Kidney epithelial cell (primary cell): Measurements from ENCODE around the gene PLCB1. TPM values are rescaled to one million over a fixed set of nuclear protein-coding genes. Genes with fewer than 3 reads are reported as not detected.

Source experiments
- DNase-seq: peaks from one replicate; pipeline ENCODE4 v3.0.0-alpha.2; 2010; ENCODE audit warnings: low read depth
- H3K27me3 ChIP-seq: 2 replicates; pipeline ENCODE4 v1.6.0; 2011; ENCODE audit warnings: low read length; ENCODE audit not compliant: control insufficient read depth, insufficient read depth
- H3K36me3 ChIP-seq: 2 replicates; pipeline ENCODE4 v1.5.1; 2011; ENCODE audit warnings: low read length; ENCODE audit not compliant: control insufficient read depth, insufficient read depth
- H3K4me3 ChIP-seq: 2 replicates; pipeline ENCODE4 v1.5.1; 2011; ENCODE audit warnings: low read depth, mild to moderate bottlenecking, control low read depth, low read length
- CTCF ChIP-seq: IDR thresholded peaks from 2 replicates; pipeline ENCODE4 v1.5.1; 2011; ENCODE audit warnings: mild to moderate bottlenecking, moderate library complexity, low read length, control low read depth, inconsistent platforms; ENCODE audit not compliant: insufficient read depth, poor library complexity, severe bottlenecking
- total RNA-seq: library from RNA; depleted of rRNA; stranded (reverse); fragments of >200 nt; gene quantifications from 2 replicates; pipeline ENCODE4 v1.2.3, GENCODE V29; 2015

PLCB1 gene
- total RNA-seq, 1 donor from 2014 or later: 5.1 TPM

- Histone ChIP-seq H3K27me3 (no peaks in the 10 kb centered on the region), H3K4me3 (no peak overlapping the region), H3K36me3 (no peaks in the 10 kb centered on the region)
- no peak for DNase-seq
- no peak for TF ChIP-seq CTCF
These were observed 152.8 kb downstream of the PLCB1 start for GRCh38 chr20:8284902-8285301.

- no peak for TF ChIP-seq CTCF
- no peak for DNase-seq
- no peaks in the 10 kb centered on the region for H3K36me3 ChIP-seq
- no peaks in the 10 kb centered on the region for H3K27me3 ChIP-seq
- H3K4me3 ChIP-seq: no peak overlapping the region
These were observed 155.3 kb downstream of the PLCB1 start for GRCh38 chr20:8287340-8287739.

GRCh38 chr20:8291200-8291599, 159.1 kb downstream of the PLCB1 start:
- Histone ChIP-seq H3K4me3 (no peak overlapping the region), H3K27me3 (no peaks in the 10 kb centered on the region), H3K36me3 (no peaks in the 10 kb centered on the region)
- no peak for TF ChIP-seq CTCF
- DNase-seq: no peak

- H3K36me3 ChIP-seq: no peaks in the 10 kb centered on the region
- DNase-seq: no peak
- no peak overlapping the region for H3K4me3 ChIP-seq
- TF ChIP-seq CTCF: no peak
- H3K27me3 ChIP-seq: no peaks in the 10 kb centered on the region
These were observed 159.8 kb downstream of the PLCB1 start for GRCh38 chr20:8291873-8292272.

GRCh38 chr20:8292793-8293192, 160.7 kb downstream of the PLCB1 start:
- TF ChIP-seq CTCF: no peak
- no peak for DNase-seq
- H3K4me3 ChIP-seq: no peak overlapping the region
- no peaks in the 10 kb centered on the region for H3K36me3 ChIP-seq
- H3K27me3 ChIP-seq: no peaks in the 10 kb centered on the region

- Histone ChIP-seq H3K27me3 (no peaks in the 10 kb centered on the region), H3K36me3 (no peaks in the 10 kb centered on the region), H3K4me3 (no peak overlapping the region)
- no peak for DNase-seq
- TF ChIP-seq CTCF: no peak
These were observed 161.7 kb downstream of the PLCB1 start for GRCh38 chr20:8293750-8294149.
